Subcutaneous adipose tissue (tissue), 4 donors: ENCODE data around the gene CCR1. TPM values are rescaled to one million over a fixed set of nuclear protein-coding genes. Genes with fewer than 3 reads are reported as not detected.

ENCODE experiments used
- CTCF ChIP-seq: fragments of 450-650 bp; IDR thresholded peaks from one replicate; pipeline ENCODE4 v1.5.1; 2016; ENCODE audit warnings: low read depth, mild to moderate bottlenecking, control low read depth, antibody characterized with exemption, moderate library complexity
- total RNA-seq, 4 donors: library from RNA; depleted of rRNA; stranded (reverse); fragments of >200 nt; gene quantifications; one replicate each; pipeline ENCODE4 v1.1.0, GENCODE V29; 2016

The CCR1 gene
- total RNA-seq, 4 donors from 2014 or later: 8.7 to 81.9 (median 20.1) TPM

GRCh38 chr3:46221938-46222337 is 13.8 kb upstream of the CCR1 start:
- no peak for TF ChIP-seq CTCF

- no peak for TF ChIP-seq CTCF
Measured at GRCh38 chr3:46221391-46221790, 13.3 kb upstream of the CCR1 start.

GRCh38 chr3:46218196-46218709 is 10.1 kb upstream of the CCR1 start:
- no peak for TF ChIP-seq CTCF

GRCh38 chr3:46215810-46216414 is 7.8 kb upstream of the CCR1 start:
- TF ChIP-seq CTCF: no peak

- TF ChIP-seq CTCF: no peak
Measured at GRCh38 chr3:46214751-46215352, 6.7 kb upstream of the CCR1 start.

- TF ChIP-seq CTCF: no peak
Measured at GRCh38 chr3:46213201-46213600, 5.1 kb upstream of the CCR1 start.

- TF ChIP-seq CTCF: no peak
Measured at GRCh38 chr3:46212101-46212500, 4.0 kb upstream of the CCR1 start.
